Stimulated activated CD8-positive, alpha-beta memory T cell treated with anti-CD3 and anti-CD28 coated beads, Interleukin-15, amount 100 ng/mL, for 48 hours (primary cell): ENCODE results near the gene AP3S2.
"Not testable (repeated sequence)": the region's sequence is repeated elsewhere in the genome, so short reads cannot be mapped to it uniquely, and the experiment has no call there.

Source experiments
- DNase-seq, 2 donors: peaks; one replicate each; pipeline ENCODE4 v3.0.0-alpha.2; 2020; ENCODE audit warnings: low read depth in 2 of 2

Gene AP3S2

DNA sequence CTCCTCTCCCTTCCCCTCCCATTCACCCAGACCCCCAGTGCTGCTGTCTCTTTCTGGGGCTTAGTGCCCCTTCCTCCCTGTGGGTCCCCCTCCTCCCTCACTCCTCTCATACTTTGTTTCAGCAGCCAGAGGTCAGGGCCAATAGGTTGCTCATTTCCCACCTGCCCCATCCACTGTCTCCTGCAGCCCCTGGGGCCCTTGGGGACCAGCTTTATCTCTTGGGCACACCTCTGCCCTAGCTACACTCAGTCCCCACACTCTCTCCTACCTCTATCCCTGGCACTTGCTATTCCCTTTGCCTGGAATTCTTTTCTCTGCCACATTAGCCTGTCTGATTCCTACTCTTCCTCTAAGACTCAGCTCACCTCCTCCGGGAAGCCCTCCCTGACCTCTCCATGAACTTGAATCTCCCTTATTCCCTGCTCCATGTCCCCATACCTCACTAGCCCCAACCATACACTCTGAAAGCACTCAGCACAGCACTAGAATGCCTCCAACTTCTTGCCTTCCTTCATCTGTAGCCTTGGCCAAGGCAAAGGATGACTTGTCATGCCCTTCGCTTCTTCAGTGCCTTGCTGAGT, 93.8 kb downstream of the AP3S2 start:
- no peak for DNase-seq

DNA sequence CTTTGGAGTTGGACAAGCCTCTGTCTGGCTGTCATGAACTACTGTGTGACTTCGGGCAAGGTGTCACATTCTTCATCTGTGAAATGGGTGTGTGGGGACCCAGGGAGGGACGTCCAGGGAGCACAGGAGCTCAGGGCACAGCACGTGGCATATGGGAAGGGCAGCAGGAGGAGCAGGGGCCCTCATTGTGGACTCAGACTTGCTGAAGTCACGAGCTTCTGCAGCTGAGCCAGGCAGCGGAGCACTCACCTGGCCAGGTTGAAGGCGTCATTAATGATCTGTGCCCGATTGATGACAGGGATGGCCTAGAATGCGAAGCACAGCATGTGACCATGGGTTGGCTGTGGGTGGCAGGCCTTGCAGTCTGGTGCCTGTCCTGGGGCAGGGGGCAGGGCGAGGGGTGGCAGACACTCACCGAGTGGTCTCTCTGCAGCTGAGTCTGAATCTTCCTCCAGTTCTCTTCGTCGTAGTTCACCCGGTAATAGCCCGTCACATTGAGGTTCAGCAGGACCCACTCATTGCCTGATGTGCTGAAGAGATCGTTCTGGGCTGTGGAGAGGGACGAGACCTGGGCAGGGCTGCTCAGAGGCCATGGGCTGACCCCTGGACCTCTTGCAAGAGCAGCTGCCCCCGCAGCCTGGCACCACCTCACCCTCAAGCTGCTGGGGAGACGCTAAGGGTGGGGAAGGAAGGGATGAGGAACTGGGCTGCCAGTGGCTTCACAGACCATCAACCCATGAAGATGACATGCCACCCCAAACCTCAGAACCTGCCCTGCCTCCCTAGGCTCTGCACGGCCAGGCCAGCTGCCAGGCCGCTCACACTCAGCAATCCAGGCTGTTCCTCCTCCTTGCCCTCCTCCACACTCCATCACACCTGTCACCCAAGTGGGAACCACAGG, 94.5 kb downstream of the AP3S2 start:
- DNase-seq = no peak

- no peak for DNase-seq
These were observed 96.1 kb downstream of the AP3S2 start for GRCh38 chr15:89797678-89798201.

- no peak for DNase-seq
These were observed 97.8 kb downstream of the AP3S2 start for GRCh38 chr15:89795996-89796395.

GRCh38 chr15:89794627-89795241, 99.1 kb downstream of the AP3S2 start:
- no peak for DNase-seq

- DNase-seq = no peak
These were observed 101.5 kb downstream of the AP3S2 start for GRCh38 chr15:89792106-89792805.

GRCh38 chr15:89790661-89791060, 103.1 kb downstream of the AP3S2 start:
- DNase-seq = no peak

DNA sequence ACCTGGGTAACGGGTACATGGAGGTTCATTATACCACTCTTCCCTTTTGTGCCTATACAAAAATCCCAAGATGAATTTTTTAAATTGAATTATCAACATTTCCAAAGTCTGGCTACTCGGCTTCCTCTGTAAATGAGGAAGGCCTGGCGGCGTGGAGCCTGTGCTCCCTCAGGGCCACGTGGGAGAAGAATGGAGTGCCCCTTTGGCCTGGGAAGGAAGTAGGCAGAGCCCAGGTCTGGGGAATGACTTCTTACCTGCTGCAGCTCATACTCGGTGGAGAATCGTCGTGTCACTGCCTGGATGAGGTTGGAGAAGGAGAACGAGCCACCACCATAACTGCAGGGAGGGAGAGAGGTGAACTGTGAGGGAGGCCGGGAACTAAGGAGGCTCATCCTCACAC, 103.6 kb downstream of the AP3S2 start:
- no peak for DNase-seq

DNA sequence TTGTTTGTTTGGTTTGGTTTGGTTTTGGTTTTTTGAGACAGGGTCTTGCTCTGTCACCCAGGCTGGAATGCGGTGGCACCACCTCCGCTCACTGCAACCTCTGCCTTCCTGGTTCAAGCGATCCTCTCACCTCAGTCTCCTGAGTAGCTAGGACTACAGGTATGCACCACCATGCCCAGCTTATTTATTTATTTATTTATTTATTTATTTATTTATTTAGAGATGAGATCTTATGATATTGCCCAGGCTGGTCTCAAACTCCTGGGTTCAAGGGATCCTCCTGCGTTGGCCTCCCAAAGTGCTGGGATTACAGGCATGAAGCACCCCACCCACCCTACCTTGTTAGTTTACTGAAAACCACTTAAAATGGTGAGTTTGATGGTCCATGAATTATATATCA, 105.2 kb downstream of the AP3S2 start:
- DNase-seq = not testable (repeated sequence)

DNA sequence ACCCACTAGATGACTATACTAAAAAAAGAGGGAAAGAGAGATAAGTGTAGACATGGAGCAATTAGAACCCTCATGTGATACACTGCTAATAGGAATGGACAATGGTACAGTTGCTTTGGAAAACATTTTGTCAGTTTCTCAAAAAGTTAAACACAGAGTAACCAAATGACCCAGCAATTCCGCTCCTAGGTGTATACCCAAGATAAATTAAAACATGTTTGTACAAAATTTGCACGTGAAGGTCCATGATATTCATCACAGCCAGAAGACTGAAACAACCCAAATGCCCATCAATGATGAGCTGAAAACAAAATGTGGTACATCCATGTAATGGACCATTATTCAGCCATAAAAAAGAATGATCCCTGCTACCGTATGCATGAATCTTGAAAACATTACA, 105.8 kb downstream of the AP3S2 start:
- DNase-seq = no peak

- DNase-seq = no peak
These were observed 108.0 kb downstream of the AP3S2 start for GRCh38 chr15:89785774-89786140.

- DNase-seq = no peak
These were observed 108.6 kb downstream of the AP3S2 start for GRCh38 chr15:89785064-89785773.

GRCh38 chr15:89784686-89784960, 109.2 kb downstream of the AP3S2 start:
- no peak for DNase-seq

DNA sequence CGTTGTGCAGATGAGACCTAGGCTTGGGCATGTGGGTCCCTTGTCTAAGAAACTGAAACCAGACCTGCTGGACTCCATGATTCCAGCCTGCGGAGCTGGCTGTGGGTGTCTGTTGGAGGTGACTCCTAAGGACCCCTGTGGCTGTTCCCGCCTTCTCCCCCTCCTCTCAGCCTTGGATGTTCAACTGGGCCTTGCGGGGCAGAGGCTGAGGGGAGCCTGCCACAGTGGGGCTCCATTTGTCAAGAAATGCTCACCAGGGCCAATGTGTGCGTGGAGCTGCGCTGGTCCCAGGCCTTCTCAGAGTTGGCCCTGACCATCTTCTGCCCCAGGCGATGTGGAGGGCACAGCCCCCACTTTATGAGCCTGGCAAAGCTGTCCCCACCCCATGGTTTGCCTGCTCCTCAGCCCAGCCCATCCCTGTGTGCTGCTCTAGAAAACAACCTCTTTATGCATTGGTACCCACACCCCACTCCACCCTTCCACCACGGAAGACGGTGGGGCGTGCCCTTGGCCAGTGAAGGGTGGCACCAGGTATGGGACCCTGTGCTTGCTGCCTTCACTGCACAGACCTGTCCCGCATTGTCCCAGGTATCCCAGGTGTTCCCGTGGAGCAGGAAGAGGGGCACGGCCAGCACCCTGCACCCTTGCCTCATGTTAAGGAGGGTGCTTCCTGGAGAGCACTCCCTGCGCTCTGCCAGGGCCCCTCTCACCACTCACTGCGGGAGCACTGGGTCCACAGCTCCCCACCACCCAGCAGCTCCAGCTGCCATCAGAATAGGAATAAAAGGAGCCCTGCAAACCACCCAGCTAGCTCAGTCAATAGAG, 109.7 kb downstream of the AP3S2 start:
- no peak for DNase-seq

DNA sequence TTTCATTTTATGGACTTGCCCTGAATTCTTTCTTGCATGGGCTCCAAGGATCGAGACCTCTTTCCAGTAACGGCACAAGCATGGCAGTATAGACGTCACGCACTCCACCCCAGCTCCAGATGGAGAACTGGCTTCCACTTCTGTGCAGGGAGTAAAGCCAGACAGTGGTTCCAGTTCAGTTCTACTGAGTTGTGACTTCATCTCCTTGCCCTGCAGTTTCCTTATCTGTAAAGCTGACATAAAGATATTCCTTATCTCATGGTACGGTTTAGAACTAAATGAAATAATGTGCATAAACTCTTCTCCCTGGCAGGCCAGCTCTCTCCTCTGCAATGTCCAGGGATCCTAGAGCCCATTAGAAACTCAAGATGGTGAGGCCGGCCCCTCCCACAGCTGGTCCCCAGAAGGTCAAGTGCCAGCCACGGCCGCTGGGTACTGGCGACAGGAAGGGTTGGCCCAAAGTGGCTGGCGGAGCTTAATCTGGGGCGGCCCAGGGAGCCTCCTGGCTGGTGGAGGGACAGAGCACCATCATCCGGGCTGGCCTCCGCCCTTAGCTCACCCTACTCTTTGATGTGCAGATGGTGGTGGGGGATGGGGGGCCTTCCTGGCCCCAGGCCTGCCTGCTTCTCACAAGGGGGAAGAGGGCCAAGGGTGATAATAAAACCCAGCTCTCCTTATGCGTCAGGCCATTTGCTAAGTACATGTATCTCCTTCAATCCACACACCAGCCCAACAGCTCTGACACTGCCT, 110.5 kb downstream of the AP3S2 start:
- no peak for DNase-seq

- not testable (repeated sequence) for DNase-seq
These were observed 111.2 kb downstream of the AP3S2 start for GRCh38 chr15:89782619-89782950.

DNA sequence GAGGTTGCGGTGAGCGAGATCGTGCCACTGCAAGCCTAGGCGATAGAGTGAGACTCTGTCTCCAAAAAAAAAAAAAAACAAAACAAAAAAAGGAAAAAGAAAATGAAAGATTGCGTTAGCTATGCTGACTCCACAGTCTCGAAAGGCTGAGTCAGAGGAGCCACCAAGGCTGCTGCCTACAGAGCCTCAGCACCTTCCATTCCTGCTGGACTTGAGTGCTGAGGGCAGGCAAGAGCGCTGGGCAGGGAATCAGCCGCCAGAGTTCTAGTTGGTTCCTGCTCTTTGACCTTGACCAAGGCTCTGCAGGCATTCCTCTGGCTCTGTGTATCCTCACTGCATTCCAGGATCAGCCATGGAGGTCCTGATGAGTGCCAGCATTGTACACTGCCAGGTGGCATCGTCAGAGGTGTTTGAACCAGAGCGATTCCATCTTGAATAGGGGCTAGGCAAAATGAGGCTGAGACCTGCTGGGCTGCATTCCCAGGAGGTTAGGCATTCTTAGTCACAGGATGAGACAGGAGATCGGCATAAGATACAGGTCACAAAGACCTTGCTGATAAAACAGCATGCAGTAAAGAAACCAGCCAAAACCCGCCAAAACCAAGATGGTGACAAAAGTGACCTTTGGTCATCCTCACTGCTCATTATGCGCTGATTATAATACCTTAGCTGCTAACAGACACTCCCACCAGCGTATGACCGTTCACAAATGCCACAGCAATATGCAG, 111.7 kb downstream of the AP3S2 start:
- no peak for DNase-seq

DNA sequence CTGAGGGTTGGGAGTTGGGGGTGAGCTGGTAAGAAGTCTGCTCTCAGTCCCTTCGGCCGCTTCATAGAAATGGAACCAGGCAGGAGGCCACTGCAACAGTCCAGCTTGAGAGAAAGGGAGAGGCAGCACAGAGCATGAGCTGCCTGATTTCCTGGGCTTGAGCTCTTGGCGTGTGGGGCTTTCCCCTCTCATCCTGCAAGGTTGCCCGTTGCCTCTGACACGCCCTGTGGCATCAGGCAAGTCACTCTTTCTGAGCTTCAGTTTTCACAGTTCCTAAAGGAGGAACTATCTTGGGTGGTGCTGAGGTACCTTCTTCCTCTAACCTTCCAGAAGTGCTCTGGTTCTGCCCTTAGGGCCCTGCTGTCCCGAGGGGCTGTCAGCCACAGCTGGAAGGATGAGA, 112.7 kb downstream of the AP3S2 start:
- DNase-seq = peak in 1 of 2 donors; percentile 7

- no peak for DNase-seq
These were observed 113.2 kb downstream of the AP3S2 start for GRCh38 chr15:89780601-89781000.
